K562 (cell line): ENCODE results near the gene BCORL1. TPM values are rescaled to one million over a fixed set of nuclear protein-coding genes. Genes with fewer than 3 reads are reported as not detected.

Experiments used
- ATF2 ChIP-seq: sonication (generic); formaldehyde crosslinking; IDR thresholded peaks from 2 replicates; pipeline ENCODE4 v1.8.1; 2022; ENCODE audit warnings: missing genetic modification reagents
- BCL6 ChIP-seq: fragments of 250-450 bp; sonication (Bioruptor Pico); IDR thresholded peaks from 2 replicates; pipeline ENCODE4 v1.4.0; 2020
- GATAD2A ChIP-seq: fragments of 450-650 bp; IDR thresholded peaks from 2 replicates; pipeline ENCODE4 v1.6.1; 2017
- KDM5B ChIP-seq: fragments of 200-600 bp; sonication (generic); IDR thresholded peaks from 2 replicates; pipeline ENCODE4 v1.6.1; 2012; ENCODE audit warnings: low read depth, mild to moderate bottlenecking, moderate library complexity, low read length, control low read depth, inconsistent platforms; ENCODE audit not compliant: insufficient replicate concordance
- POLR2A ChIP-seq: fragments of 450-650 bp; conservative IDR thresholded peaks from 2 replicates; pipeline ENCODE4 v1.6.1; 2016
- SMARCC2 ChIP-seq: fragments of 450-650 bp; IDR thresholded peaks from 2 replicates; pipeline ENCODE4 v1.6.1; 2017; ENCODE audit warnings: antibody characterized with exemption, moderate library complexity, mild to moderate bottlenecking, low read depth
- YY1 ChIP-seq, 3 experiments: IDR thresholded peaks; 2 replicates each; pipeline ENCODE4 v1.6.1; 2011; ENCODE audit warnings: low read length in 2 of 3, mild to moderate bottlenecking in 2 of 3, moderate library complexity in 2 of 3, borderline replicate concordance in 1 of 3, control low read depth in 1 of 3, low read depth in 1 of 3; ENCODE audit not compliant: insufficient read depth in 3 of 3, insufficient replicate concordance in 2 of 3, control insufficient read depth in 1 of 3, insufficient read length in 1 of 3; ENCODE audit errors: extremely low read depth in 1 of 3
- ZNF263 ChIP-seq: sonication (generic); formaldehyde crosslinking; IDR thresholded peaks from 2 replicates; pipeline ENCODE4 v1.8.0; 2022; ENCODE audit warnings: mild to moderate bottlenecking, missing genetic modification reagents, borderline replicate concordance
- ZNF274 ChIP-seq: IDR thresholded peaks from 2 replicates; pipeline ENCODE4 v1.6.1; 2011; ENCODE audit warnings: low read depth, mild to moderate bottlenecking, low read length, moderate library complexity, borderline replicate concordance
- polyA plus RNA-seq, 8 experiments: library from polyadenylated mRNA; depleted of rRNA in 4 of 8; stranded (reverse) in 5 of 8; unstranded in 3 of 8; fragments of >200 nt; fragmentation: Nextera tagmentation in 2 of 8; fragmentation: Illumina TruSeq in 1 of 8; extraction: Ambion mirVana in 2 of 8; extraction: Trizol in 1 of 8; gene quantifications; 2 replicates each; pipeline versions ENCODE4 v1.2.1 to v1.2.3, GENCODE V29; 2011 to 2014; ENCODE audit warnings: inconsistent platforms in 1 of 8, missing spikeins in 1 of 8
- total RNA-seq, 7 experiments: library from RNA; depleted of rRNA in 6 of 7; stranded (reverse); fragments of >200 nt in 6 of 7; fragmentation: Illumina TruSeq in 2 of 7; extraction: Trizol in 2 of 7; gene quantifications; 2 replicates each; pipeline versions ENCODE4 v1.2.1 to v1.2.3, GENCODE V29; 2011 to 2021; ENCODE audit warnings: low replicate concordance in 1 of 7
- TF ChIP-seq, protein P1 (sequence below): IDR thresholded peaks from 2 replicates; pipeline ENCODE4 v1.6.1; 2011; ENCODE audit warnings: borderline replicate concordance, low read depth, mild to moderate bottlenecking, moderate library complexity, low read length; ENCODE audit not compliant: insufficient read depth, poor library complexity, severe bottlenecking

Gene BCORL1
- total and polyA plus RNA-seq, 9 of the 15 experiments (the other 6 are each of a cell fraction or from before 2014, with no cell fraction given): 0.48 to 29.6 (median 2.1) TPM

DNA sequence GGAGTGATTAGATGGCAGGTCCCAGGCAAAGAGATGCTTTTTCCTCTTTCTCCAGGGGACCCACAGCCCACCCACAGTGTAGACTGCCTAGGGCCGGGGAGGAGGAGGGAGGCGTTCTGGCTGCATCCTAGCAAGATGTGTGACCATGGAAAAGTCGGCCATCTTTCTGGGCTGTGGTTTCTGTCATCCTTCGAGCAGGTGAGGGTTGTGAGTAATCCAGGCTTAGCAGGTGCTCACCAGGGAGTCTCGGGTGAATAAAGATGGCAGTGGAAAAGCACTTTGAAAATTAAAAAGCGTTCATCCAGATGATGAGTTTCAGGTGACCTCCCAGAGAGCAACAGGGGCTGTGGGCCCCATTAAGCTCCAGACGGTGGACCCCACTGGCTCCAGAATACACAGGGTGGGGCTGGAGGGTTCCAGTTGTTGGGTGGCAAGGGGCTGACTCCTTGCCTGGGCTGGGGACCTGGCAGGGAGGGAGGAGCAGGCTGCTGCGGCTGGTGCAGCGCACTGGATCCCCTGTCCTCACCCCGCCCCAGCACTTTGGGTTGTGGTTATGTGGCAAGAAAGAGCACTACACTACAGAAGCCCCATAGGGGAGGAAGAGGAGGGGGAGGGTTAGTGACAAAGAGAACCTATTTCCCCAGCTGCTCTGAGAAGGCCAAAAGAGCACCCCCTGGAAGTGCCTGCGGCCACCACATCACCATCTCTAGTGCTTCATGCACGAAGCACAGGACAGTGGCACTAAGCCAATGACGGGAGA, 104.2 kb downstream of the BCORL1 start (continued):
- TF ChIP-seq, protein P1, sequence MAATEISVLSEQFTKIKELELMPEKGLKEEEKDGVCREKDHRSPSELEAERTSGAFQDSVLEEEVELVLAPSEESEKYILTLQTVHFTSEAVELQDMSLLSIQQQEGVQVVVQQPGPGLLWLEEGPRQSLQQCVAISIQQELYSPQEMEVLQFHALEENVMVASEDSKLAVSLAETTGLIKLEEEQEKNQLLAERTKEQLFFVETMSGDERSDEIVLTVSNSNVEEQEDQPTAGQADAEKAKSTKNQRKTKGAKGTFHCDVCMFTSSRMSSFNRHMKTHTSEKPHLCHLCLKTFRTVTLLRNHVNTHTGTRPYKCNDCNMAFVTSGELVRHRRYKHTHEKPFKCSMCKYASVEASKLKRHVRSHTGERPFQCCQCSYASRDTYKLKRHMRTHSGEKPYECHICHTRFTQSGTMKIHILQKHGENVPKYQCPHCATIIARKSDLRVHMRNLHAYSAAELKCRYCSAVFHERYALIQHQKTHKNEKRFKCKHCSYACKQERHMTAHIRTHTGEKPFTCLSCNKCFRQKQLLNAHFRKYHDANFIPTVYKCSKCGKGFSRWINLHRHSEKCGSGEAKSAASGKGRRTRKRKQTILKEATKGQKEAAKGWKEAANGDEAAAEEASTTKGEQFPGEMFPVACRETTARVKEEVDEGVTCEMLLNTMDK: no peak
- TF ChIP-seq KDM5B (no peak), YY1 (IDR thresholded peaks at IDR 0.05; ENCODE audit: borderline replicate concordance in 1 of 3, control insufficient read depth in 1 of 3, extremely low read depth in 1 of 3, insufficient read depth in 3 of 3, insufficient read length in 1 of 3, insufficient replicate concordance in 2 of 3, low read depth in 1 of 3, low read length in 2 of 3) (peak in 1 of 3 experiments; percentile 25), POLR2A (no peak), ZNF263 (CRISPR knock-in tag) (peak; percentile 59; the same call in 1 of the 2 replicates), ATF2 (CRISPR knock-in tag) (no peak), GATAD2A (no peak), BCL6 (CRISPR knock-in tag) (no peak), ZNF274 (no peak), SMARCC2 (no peak)
